22Rv1 (cell line): ENCODE measurements around the gene DPM3.
"Not testable (repeated sequence)": the region's sequence is repeated elsewhere in the genome, so short reads cannot be mapped to it uniquely, and the experiment has no call there.

Source experiments
- H3K27ac ChIP-seq: fragments of 450-650 bp; 2 replicates; pipeline ENCODE4 v1.5.1; 2017
- CTCF ChIP-seq: fragments of 450-650 bp; IDR thresholded peaks from 2 replicates; pipeline ENCODE4 v1.5.1; 2017; ENCODE audit warnings: mild to moderate bottlenecking
- ZFX ChIP-seq: fragments of 450-650 bp; IDR thresholded peaks from 2 replicates; pipeline ENCODE4 v1.6.1; 2017; ENCODE audit warnings: antibody characterized with exemption, borderline replicate concordance

DPM3 gene

GRCh38 chr1:155166051-155166470, 25.7 kb upstream of the DPM3 start:
- TF ChIP-seq CTCF, result no peak
- TF ChIP-seq ZFX, result no peak
- H3K27ac ChIP-seq, result no peak overlapping the region

- not testable (repeated sequence) for H3K27ac ChIP-seq
Observed at GRCh38 chr1:155164625-155165024, 24.3 kb upstream of the DPM3 start.

GRCh38 chr1:155163785-155164184, 23.5 kb upstream of the DPM3 start:
- H3K27ac ChIP-seq, result not testable (repeated sequence)

- H3K27ac ChIP-seq, result not testable (repeated sequence)
Observed at GRCh38 chr1:155162631-155163030, 22.3 kb upstream of the DPM3 start.

GRCh38 chr1:155160128-155160527, 19.8 kb upstream of the DPM3 start:
- TF ChIP-seq ZFX, result no peak
- no peak for TF ChIP-seq CTCF

GRCh38 chr1:155158991-155159390, 18.7 kb upstream of the DPM3 start:
- TF ChIP-seq CTCF, result no peak
- no peak for TF ChIP-seq ZFX

More at GRCh38 chr1:155160128-155160527, 19.8 kb upstream of the DPM3 start:
- no peak overlapping the region for H3K27ac ChIP-seq

GRCh38 chr1:155155996-155156643, 15.8 kb upstream of the DPM3 start:
- not testable (repeated sequence) for H3K27ac ChIP-seq

More at GRCh38 chr1:155158991-155159390, 18.7 kb upstream of the DPM3 start:
- H3K27ac ChIP-seq, result no peak overlapping the region

- H3K27ac ChIP-seq, result no peak overlapping the region
- TF ChIP-seq CTCF, result peak; percentile 37
- TF ChIP-seq ZFX, result no peak
Observed at GRCh38 chr1:155145491-155145890, 5.2 kb upstream of the DPM3 start.

- no peak overlapping the region for H3K27ac ChIP-seq
- TF ChIP-seq CTCF, result no peak
Observed at GRCh38 chr1:155141749-155142148, 1.4 kb upstream of the DPM3 start.

GRCh38 chr1:155140630-155140953, 261 bp upstream of the DPM3 start:
- no peak for TF ChIP-seq ZFX
- TF ChIP-seq CTCF, result no peak
- H3K27ac ChIP-seq, result peak overlapping the region; percentile 99
